ENCODE data around the gene CHID1. TPM values are rescaled to one million over a fixed set of nuclear protein-coding genes. Genes with fewer than 3 reads are reported as not detected.
A peak's percentile ranks its signal among the peaks of the same experiment; 100 is the strongest.

CHID1 gene
- total RNA-seq, 1 donor = 35.1 TPM

GRCh38 chr11:837990-838307, 72.7 kb downstream of the CHID1 start:
- no peak overlapping the region for H3K4me3 ChIP-seq (ENCODE audit: low read depth, low read length)
- TF ChIP-seq CTCF (IDR thresholded peaks at IDR 0.05; ENCODE audit: insufficient read depth, low read length) = no peak
- no peak for DNase-seq (ENCODE audit: low read depth)

- TF ChIP-seq CTCF (IDR thresholded peaks at IDR 0.05; ENCODE audit: insufficient read depth, low read length) = no peak
- DNase-seq (ENCODE audit: low read depth) = no peak
- no peak overlapping the region for H3K4me3 ChIP-seq (ENCODE audit: low read depth, low read length)
These were observed 73.2 kb downstream of the CHID1 start for GRCh38 chr11:837189-837989.

GRCh38 chr11:836700-837099, 73.9 kb downstream of the CHID1 start:
- DNase-seq (ENCODE audit: low read depth) = no peak
- TF ChIP-seq CTCF (IDR thresholded peaks at IDR 0.05; ENCODE audit: insufficient read depth, low read length) = no peak
- H3K4me3 ChIP-seq (ENCODE audit: low read depth, low read length) = no peak overlapping the region

- DNase-seq (ENCODE audit: low read depth) = no peak
- H3K4me3 ChIP-seq (ENCODE audit: low read depth, low read length) = no peak overlapping the region
- no peak for TF ChIP-seq CTCF (IDR thresholded peaks at IDR 0.05; ENCODE audit: insufficient read depth, low read length)
These were observed 74.3 kb downstream of the CHID1 start for GRCh38 chr11:836274-836673.

- DNase-seq (ENCODE audit: low read depth) = peak; percentile 58
- peak overlapping the region; percentile 60 for H3K4me3 ChIP-seq (ENCODE audit: low read depth, low read length)
- no peak for TF ChIP-seq CTCF (IDR thresholded peaks at IDR 0.05; ENCODE audit: insufficient read depth, low read length)
These were observed 76.0 kb downstream of the CHID1 start for GRCh38 chr11:834371-835316.

GRCh38 chr11:833849-834311, 76.7 kb downstream of the CHID1 start:
- H3K4me3 ChIP-seq (ENCODE audit: low read depth, low read length) = peak overlapping the region; percentile 81
- DNase-seq (ENCODE audit: low read depth) = peak; percentile 30
- TF ChIP-seq CTCF (IDR thresholded peaks at IDR 0.05; ENCODE audit: insufficient read depth, low read length) = no peak
